VCaP (cell line): Measurements from ENCODE around the gene KLHL3.

Experiments used
- H3K27ac ChIP-seq: fragments of 450-650 bp; 2 replicates; pipeline ENCODE4 v1.5.1; 2017
- TF ChIP-seq, protein P1 (sequence below): fragments of 450-650 bp; conservative IDR thresholded peaks from 2 replicates; pipeline ENCODE4 v1.5.1; 2017; ENCODE audit warnings: mild to moderate bottlenecking, moderate library complexity

Gene KLHL3

DNA sequence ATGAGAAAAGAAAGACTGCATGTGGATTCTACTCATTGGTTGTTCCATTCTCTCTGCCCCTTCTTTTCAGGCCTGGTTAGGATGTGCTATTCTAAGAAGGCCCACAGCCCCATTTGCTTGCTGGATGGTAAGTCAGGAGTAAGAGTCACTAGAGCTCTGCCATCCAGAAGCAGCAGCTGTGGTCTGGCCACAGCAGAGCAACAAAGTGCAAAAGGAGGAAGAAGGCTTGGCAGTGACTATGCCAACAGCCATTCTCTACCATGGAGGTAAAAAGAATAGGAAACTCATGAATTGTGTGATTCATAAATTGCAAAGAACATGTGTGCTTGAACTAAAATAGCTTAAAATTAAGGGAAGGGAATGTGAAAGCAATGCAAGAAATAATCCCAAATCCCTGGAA lies 20.9 kb downstream of the KLHL3 start:
- H3K27ac ChIP-seq: no peak overlapping the region
- TF ChIP-seq, protein P1, sequence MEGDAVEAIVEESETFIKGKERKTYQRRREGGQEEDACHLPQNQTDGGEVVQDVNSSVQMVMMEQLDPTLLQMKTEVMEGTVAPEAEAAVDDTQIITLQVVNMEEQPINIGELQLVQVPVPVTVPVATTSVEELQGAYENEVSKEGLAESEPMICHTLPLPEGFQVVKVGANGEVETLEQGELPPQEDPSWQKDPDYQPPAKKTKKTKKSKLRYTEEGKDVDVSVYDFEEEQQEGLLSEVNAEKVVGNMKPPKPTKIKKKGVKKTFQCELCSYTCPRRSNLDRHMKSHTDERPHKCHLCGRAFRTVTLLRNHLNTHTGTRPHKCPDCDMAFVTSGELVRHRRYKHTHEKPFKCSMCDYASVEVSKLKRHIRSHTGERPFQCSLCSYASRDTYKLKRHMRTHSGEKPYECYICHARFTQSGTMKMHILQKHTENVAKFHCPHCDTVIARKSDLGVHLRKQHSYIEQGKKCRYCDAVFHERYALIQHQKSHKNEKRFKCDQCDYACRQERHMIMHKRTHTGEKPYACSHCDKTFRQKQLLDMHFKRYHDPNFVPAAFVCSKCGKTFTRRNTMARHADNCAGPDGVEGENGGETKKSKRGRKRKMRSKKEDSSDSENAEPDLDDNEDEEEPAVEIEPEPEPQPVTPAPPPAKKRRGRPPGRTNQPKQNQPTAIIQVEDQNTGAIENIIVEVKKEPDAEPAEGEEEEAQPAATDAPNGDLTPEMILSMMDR: no peak

DNA sequence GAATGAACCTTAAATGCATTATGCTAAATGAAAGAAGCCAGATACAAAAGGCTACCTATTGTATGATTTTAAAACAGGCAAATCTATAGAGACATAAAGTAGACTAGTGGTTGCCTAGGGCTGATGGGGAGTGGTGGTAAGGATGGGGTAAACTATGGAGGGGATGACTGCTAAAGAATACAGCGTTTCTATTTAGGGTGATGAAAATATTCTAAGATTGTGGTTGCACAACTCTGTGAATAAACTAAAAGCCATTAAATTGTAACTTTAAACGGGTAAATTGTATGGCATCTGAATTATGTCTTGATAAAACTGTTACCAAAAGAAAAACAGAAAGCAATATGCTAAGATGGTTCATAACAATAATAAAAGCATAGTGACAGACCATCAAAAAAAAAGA lies 21.4 kb downstream of the KLHL3 start:
- TF ChIP-seq, protein P1: no peak
- H3K27ac ChIP-seq: no peak overlapping the region

DNA sequence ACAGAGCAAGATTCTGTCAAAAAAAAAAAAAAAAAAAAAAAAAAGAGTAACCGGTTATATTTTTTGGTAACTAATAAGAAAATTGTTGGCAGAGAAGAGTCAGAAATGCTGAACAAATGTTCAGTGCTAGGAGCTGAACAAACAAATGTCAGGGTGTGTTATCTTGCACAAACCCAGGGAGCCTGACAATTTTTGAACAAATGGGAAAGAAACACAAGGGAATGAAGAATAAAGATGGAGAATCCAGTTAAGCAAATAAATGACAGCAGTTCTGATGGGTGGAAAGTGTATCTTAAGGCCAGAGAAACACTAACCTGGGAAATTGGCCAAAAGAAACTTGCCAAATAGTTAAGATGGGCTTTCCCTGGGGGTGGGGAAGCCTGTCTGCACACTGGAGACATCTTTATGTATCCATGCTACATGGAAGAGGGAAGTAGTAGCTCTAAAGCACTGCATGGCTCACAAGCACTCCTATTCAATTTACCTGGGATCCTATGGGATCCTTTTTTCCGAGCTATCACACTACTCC lies 23.7 kb downstream of the KLHL3 start:
- TF ChIP-seq, protein P1: no peak
- H3K27ac ChIP-seq: no peak overlapping the region

DNA sequence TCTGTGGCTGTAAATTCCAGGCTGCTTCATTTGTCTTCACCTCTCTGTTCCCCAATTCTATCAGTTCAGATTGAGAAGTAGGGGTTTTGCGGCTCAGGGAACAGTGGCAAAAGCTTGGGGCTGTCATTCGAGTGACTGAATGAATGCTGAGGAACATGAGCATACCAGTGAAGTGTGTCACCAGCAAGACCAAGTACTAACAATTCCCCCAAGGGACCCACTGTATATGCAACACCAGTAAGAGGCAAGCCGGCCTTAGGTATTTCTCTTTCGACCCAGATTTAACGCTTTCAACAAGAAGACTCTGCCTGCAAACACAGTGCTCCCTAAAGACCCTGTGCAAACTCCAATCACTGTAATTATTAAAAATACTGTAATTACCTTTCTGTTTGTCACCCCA lies 25.8 kb downstream of the KLHL3 start:
- TF ChIP-seq, protein P1: no peak
- no peak overlapping the region for H3K27ac ChIP-seq

DNA sequence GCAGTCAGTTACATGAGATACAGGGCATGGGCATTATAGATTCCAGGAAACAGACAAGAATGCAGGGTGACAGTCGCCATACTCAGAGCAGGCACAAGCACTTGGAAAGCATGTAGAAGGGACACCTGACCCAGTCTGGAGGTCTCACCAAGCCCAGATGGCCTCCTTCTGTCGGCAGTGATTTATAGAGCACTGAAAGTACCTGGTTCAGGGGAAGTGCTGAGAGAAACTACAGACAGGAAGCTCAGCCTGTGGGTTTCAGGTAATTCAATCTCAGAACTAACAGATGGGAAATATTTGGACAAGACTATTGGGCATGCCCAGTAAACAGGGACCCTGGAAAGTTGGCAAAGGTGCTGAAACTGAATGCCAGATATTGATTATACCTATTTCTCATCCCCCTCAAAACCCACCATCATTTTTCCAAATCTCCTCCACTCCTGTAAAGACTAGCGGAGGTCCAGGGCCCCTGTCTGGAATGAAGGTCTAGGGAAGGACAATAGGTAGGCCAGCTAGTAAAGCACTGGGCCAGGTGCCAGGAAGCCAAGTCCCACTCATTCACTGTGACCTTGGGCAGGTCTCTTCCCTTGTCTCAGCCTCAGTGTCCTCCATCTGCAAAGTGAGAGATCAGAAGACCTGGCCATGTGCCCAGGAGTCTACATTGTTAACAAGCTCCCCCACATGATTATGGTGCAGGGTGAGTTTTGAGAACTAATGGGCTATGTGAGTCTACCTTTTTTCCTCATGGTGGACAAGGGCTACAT lies 26.9 kb downstream of the KLHL3 start:
- no peak overlapping the region for H3K27ac ChIP-seq
- TF ChIP-seq, protein P1: no peak

DNA sequence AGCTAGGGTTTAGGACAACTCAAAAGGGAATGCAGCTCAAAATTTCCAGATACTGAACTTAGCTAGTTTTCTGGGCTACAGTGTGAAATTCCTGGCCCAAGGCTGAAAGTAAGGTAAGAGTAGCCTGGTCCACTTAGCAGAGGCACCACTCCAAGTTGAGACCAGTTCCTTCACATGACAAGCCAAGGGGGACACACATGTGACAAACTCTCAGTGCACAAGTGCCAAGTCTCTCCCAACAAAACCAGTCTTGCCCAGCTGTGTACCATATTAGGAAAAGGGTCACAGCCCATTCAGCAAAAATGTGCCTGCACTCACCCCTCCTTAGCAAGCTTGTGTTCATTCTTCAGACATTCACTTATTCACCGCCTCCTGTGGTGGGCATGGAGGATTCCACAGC lies 27.8 kb downstream of the KLHL3 start:
- TF ChIP-seq, protein P1: no peak
- no peak overlapping the region for H3K27ac ChIP-seq

DNA sequence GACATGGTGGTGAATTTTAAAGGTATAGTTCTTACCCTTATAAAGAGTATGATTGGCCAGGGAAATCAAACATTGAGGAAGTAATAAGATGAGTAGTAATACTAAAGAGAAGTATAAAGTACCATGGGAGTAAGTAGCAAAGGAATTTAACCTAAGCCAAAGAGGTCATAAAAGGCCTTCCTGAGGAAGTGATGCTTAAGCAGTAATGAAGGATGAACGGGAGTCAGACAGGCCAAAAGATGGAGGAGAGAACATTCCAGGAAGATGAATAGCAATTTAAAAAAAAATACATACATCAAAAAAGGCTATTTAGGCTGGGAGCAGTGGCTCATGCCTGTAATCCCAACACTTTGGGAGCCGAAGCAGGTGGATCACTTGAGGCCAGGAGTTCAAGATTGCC lies 29.0 kb downstream of the KLHL3 start:
- H3K27ac ChIP-seq: no peak overlapping the region
- TF ChIP-seq, protein P1: no peak
